Kidney (tissue), 14 donors: ENCODE results near the gene ADIPOR1. TPM values are rescaled to one million over a fixed set of nuclear protein-coding genes. Genes with fewer than 3 reads are reported as not detected.

Source experiments
- DNase-seq, 5 donors: peaks; one replicate each; pipeline ENCODE4 v3.0.0-alpha.2; 2013 to 2020
- FAIRE-seq: peaks from 2 replicates; lab custom pipeline; 2012; peaks lifted over from hg19 to GRCh38; lab: Jason Lieb, UNC
- H3K27ac ChIP-seq, 2 donors: one replicate each; pipeline ENCODE4 v1.7.0; 2013; ENCODE audit warnings: low read depth in 2 of 2, low read length in 2 of 2, inconsistent platforms in 1 of 2
- H3K27me3 ChIP-seq: one replicate; pipeline ENCODE4 v1.7.1; 2013; ENCODE audit warnings: low read length, inconsistent platforms; ENCODE audit not compliant: control insufficient read depth, insufficient read depth
- H3K36me3 ChIP-seq, 3 donors: one replicate each; pipeline versions ENCODE4 v1.7.0 to v1.7.1; 2013; ENCODE audit warnings: low read length in 3 of 3, control low read depth in 1 of 3, inconsistent platforms in 1 of 3; ENCODE audit not compliant: insufficient read depth in 3 of 3, control insufficient read depth in 2 of 3
- H3K4me1 ChIP-seq, 3 donors: one replicate each; pipeline versions ENCODE4 v1.7.0 to v1.7.1; 2013; ENCODE audit warnings: low read length in 3 of 3, inconsistent platforms in 1 of 3, low read depth in 1 of 3; ENCODE audit not compliant: control insufficient read depth in 2 of 3, insufficient read depth in 2 of 3
- H3K4me3 ChIP-seq, 3 donors: one replicate each; pipeline versions ENCODE4 v1.7.0 to v1.8.1; 2013; ENCODE audit warnings: low read length in 3 of 3, control low read depth in 1 of 3, inconsistent platforms in 1 of 3
- H3K9ac ChIP-seq, 3 donors: one replicate each; pipeline versions ENCODE4 v1.7.0 to v1.7.1; 2013; ENCODE audit warnings: low read length in 3 of 3, control low read depth in 1 of 3, inconsistent platforms in 1 of 3
- H3K9me3 ChIP-seq, 3 donors: one replicate each; pipeline versions ENCODE4 v1.7.0 to v1.7.1; 2013; ENCODE audit warnings: low read length in 3 of 3, control low read depth in 1 of 3, inconsistent platforms in 1 of 3; ENCODE audit not compliant: control insufficient read depth in 2 of 3, insufficient read depth in 1 of 3
- CTCF ChIP-seq: IDR thresholded peaks from 3 replicates; pipeline ENCODE4 v1.5.1; 2012; ENCODE audit warnings: mild to moderate bottlenecking, moderate library complexity, borderline replicate concordance; ENCODE audit not compliant: insufficient read depth; ENCODE audit errors: extremely low read depth
- intact Hi-C: fragments of 100-400 bp; cut with DNase I; formaldehyde crosslinking; loops from one replicate; pipeline ENCODE4 v1.11.1; 2022
- polyA plus RNA-seq: library from polyadenylated mRNA; stranded (reverse); fragments of 350-450 nt; fragmentation: Illumina TruSeq; extraction: RNeasy Lipid Tissue Mini Kit (QIAGEN cat#74804); gene quantifications from one replicate; pipeline ENCODE4 v1.2.3, GENCODE V29; 2014; ENCODE audit warnings: low read depth, low replicate concordance; ENCODE audit not compliant: insufficient read depth
- total RNA-seq: library from RNA; stranded (reverse); fragmentation: NEBNext Ultra II Directional; extraction: Animal tissue kit (Norgen Biotek cat#: 25700); gene quantifications from one replicate; pipeline ENCODE4 v1.2.1, GENCODE V29; 2021
- donor health status: control.
- donor health status: control.
- donor health status: control.
- donor health status: control.
- donor health status: control.
- donor health status: DM: yes; HTN: yes; CAD: no.
- donor health status: Normal renal cell carcinoma (clear cell type).

Gene ADIPOR1
- total and polyA plus RNA-seq, 2 donors from 2014 or later = 66.8 to 70.0 TPM

GRCh38 chr1:202956969-202957368, 1.1 kb downstream of the ADIPOR1 start:
- no peak for FAIRE-seq
- intact Hi-C loops = no loop called here
- Histone ChIP-seq H3K9me3 (no peaks in the 10 kb centered on the region), H3K27me3 (no peaks in the 10 kb centered on the region), H3K9ac (peak overlapping the region in 2 of 3 donors; percentile 86 to 90), H3K4me3 (peak overlapping the region; percentile 75 to 90 (median 78)), H3K4me1 (peaks cover 2 to 20% (median 11%) of the 10 kb centered on the region in 3 donors), H3K27ac (no peak overlapping the region), H3K36me3 (peaks cover 0 to 5% (median 2%) of the 10 kb centered on the region in 3 donors)
- no peak for DNase-seq
- no peak for TF ChIP-seq CTCF

GRCh38 chr1:202954057-202954745, 3.9 kb downstream of the ADIPOR1 start:
- Histone ChIP-seq H3K27me3 (no peaks in the 10 kb centered on the region), H3K27ac (peak overlapping the region in 1 of 2 donors; percentile 14), H3K9ac (no peak overlapping the region), H3K9me3 (no peaks in the 10 kb centered on the region), H3K4me3 (no peak overlapping the region), H3K4me1 (peaks cover 2 to 14% (median 8%) of the 10 kb centered on the region in 3 donors), H3K36me3 (peaks cover 0 to 15% (median 9%) of the 10 kb centered on the region in 3 donors)
- no peak for DNase-seq
- no peak for FAIRE-seq
- intact Hi-C loops = no loop called here
- no peak for TF ChIP-seq CTCF

GRCh38 chr1:202953392-202953791, 4.7 kb downstream of the ADIPOR1 start:
- FAIRE-seq = no peak
- Histone ChIP-seq H3K4me1 (peaks cover 2 to 9% (median 4%) of the 10 kb centered on the region in 3 donors), H3K27ac (no peak overlapping the region), H3K27me3 (no peaks in the 10 kb centered on the region), H3K36me3 (peaks cover 0 to 15% (median 10%) of the 10 kb centered on the region in 3 donors), H3K4me3 (no peak overlapping the region), H3K9ac (no peak overlapping the region), H3K9me3 (no peaks in the 10 kb centered on the region)
- TF ChIP-seq CTCF = no peak
- no peak for DNase-seq
- intact Hi-C loops = no loop called here

- no peaks in the 10 kb centered on the region for H3K27me3 ChIP-seq
- intact Hi-C loops = no loop called here
- H3K36me3 ChIP-seq = peaks cover 0 to 16% (median 15%) of the 10 kb centered on the region in 3 donors
- H3K4me1 ChIP-seq = peaks cover 2 to 9% (median 4%) of the 10 kb centered on the region in 3 donors
- no peak overlapping the region for H3K9ac ChIP-seq
- H3K27ac ChIP-seq = no peak overlapping the region
- peak in 1 of 5 donors; percentile 53 for DNase-seq
- H3K9me3 ChIP-seq = no peaks in the 10 kb centered on the region
- H3K4me3 ChIP-seq = no peak overlapping the region
- TF ChIP-seq CTCF = no peak
- FAIRE-seq = no peak
Measured at GRCh38 chr1:202952818-202953217, 5.3 kb downstream of the ADIPOR1 start.
